Stimulated activated CD4-positive, alpha-beta T cell treated with anti-CD3 and anti-CD28 coated beads, Interleukin-2, amount 100 ng/mL, for 24 hours (primary cell): Measurements from ENCODE around the gene C11orf86.
"Not testable (repeated sequence)": the region's sequence is repeated elsewhere in the genome, so short reads cannot be mapped to it uniquely, and the experiment has no call there.

Experiments used
- DNase-seq, 2 donors: peaks; one replicate each; pipeline ENCODE4 v3.0.0-alpha.2; 2020

Gene C11orf86

GRCh38 chr11:66974724-66975404 is at the start of gene C11orf86:
C11orf86 (plus strand) TSS chr11:66975304; CDS start chr11:66975363, 59 bp downstream.
- no peak for DNase-seq

- no peak for DNase-seq
These were observed 45.4 kb upstream of the C11orf86 start for GRCh38 chr11:66929753-66930152.

- no peak for DNase-seq
These were observed 42.6 kb upstream of the C11orf86 start for GRCh38 chr11:66932543-66932942.

- no peak for DNase-seq
These were observed 41.6 kb upstream of the C11orf86 start for GRCh38 chr11:66933531-66933930.

- DNase-seq, result no peak
These were observed 39.9 kb upstream of the C11orf86 start for GRCh38 chr11:66934950-66935779.

- no peak for DNase-seq
These were observed 38.8 kb upstream of the C11orf86 start for GRCh38 chr11:66936311-66936711.

GRCh38 chr11:66937193-66937733 is 37.8 kb upstream of the C11orf86 start:
- no peak for DNase-seq

- DNase-seq, result no peak
These were observed 36.4 kb upstream of the C11orf86 start for GRCh38 chr11:66938582-66939135.

GRCh38 chr11:66950112-66950535 is 25.0 kb upstream of the C11orf86 start:
- peak in 1 of 2 donors; percentile 43 for DNase-seq

- DNase-seq, result no peak
These were observed 24.0 kb upstream of the C11orf86 start for GRCh38 chr11:66951135-66951534.

- no peak for DNase-seq
These were observed 23.2 kb upstream of the C11orf86 start for GRCh38 chr11:66951927-66952337.

- DNase-seq, result no peak
These were observed 21.8 kb upstream of the C11orf86 start for GRCh38 chr11:66953081-66953833.

- DNase-seq, result peak in 1 of 2 donors; percentile 20
These were observed 18.3 kb upstream of the C11orf86 start for GRCh38 chr11:66956689-66957290.

- DNase-seq, result no peak
These were observed 17.2 kb upstream of the C11orf86 start for GRCh38 chr11:66957971-66958231.

GRCh38 chr11:66958232-66958955 is 16.7 kb upstream of the C11orf86 start, which contains the start of gene PC:
PC (minus strand) TSS chr11:66958383; CDS start chr11:66872159, 86,224 bp downstream.
- peak; percentile 97 to 98 for DNase-seq

GRCh38 chr11:66958956-66959274 is 16.2 kb upstream of the C11orf86 start:
- DNase-seq, result no peak

- DNase-seq, result not testable (repeated sequence)
These were observed 13.4 kb upstream of the C11orf86 start for GRCh38 chr11:66961691-66962213.

- no peak for DNase-seq
These were observed 12.9 kb upstream of the C11orf86 start for GRCh38 chr11:66962247-66962646.

GRCh38 chr11:66962801-66963200 is 12.3 kb upstream of the C11orf86 start:
- no peak for DNase-seq

- no peak for DNase-seq
These were observed 10.6 kb upstream of the C11orf86 start for GRCh38 chr11:66964495-66964894.

GRCh38 chr11:66966351-66966750 is 8.8 kb upstream of the C11orf86 start:
- DNase-seq, result no peak
